T-helper 1 cell (primary cell): ENCODE data around the gene MED13.
A peak's percentile ranks its signal among the peaks of the same experiment; 100 is the strongest.
"Not testable (repeated sequence)": the region's sequence is repeated elsewhere in the genome, so short reads cannot be mapped to it uniquely, and the experiment has no call there.

ENCODE experiments used
- DNase-seq, 5 donors: peaks; one replicate each; pipeline ENCODE4 v3.0.0-alpha.2; 2012 to 2020

The MED13 gene

DNA sequence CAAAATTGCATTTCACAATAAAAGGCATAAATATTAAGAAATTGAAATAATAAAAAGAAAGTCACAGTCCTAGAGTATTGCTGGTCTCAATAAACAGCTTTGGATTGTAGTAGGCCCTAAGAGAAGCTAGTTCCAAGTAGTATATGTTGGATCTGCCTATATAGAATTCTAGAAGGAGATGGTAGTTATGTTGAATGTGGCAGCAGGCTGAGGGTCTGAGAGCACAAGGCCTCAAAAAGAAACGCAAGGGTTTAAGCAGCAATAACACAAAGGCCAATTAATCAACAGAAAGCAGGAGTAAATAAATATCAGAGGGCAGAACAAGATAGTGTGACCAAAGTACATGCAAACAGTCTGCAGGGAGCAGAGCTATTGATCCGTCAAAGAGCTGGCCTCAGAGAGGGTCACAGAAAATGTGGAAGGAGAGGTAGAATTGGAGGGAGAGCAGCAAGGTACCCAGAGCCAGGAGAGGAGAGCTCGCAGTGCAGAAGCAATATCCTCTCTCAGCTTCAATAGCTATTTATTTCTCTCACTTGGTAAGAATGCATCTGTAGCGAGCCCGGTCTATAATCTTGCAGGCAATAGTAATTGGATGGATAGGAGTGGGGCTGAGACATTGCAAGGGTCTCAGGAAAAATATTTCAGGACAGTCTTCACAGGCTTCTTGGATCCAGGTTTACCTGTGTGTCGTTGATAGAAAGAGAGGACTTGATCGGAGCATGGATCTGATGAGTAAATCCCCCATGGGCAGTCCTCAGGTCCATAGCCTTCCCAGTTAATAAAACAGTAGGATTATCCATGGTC, 25.1 kb upstream of the MED13 start:
- DNase-seq, result no peak

DNA sequence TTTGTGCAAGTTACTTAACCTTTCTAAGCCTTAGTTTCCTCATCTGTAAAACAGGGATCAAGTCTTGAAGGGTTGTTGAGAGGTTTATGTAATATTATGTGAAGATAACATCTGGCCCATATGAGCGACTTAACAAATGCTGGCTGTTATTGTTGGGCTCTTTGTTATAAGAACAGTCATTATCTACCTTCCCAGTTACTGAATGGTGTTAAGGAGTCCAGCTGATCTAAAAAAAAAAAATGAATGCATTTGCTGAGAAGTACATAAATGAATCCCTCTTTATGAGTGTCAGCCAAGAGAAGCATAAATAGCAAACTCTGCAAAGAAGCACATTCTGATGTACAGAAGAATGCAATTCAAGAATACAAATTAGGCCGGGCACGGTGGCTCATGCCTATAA, 24.3 kb upstream of the MED13 start:
- DNase-seq, result no peak

DNA sequence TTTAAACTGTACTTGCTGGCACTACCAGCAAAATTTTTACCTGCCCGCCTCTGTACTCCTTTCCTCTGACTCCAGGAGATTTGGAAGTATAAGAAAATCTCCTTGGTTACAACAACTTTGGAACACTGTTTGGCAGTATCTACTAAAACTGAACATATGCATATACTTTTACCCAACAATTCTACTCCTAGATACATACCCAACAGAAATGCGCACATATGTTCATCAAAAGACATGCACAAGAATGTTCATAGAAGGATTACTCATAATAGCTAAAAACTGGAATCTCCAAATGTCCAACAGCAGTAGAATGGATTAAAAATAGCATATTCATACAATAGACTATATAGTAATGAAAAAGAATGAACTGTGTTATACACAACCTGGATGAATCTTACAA, 21.7 kb upstream of the MED13 start:
- no peak for DNase-seq

- DNase-seq, result peak in 1 of 5 donors; percentile 47
Measured at GRCh38 chr17:62085511-62086408, 20.7 kb upstream of the MED13 start.

DNA sequence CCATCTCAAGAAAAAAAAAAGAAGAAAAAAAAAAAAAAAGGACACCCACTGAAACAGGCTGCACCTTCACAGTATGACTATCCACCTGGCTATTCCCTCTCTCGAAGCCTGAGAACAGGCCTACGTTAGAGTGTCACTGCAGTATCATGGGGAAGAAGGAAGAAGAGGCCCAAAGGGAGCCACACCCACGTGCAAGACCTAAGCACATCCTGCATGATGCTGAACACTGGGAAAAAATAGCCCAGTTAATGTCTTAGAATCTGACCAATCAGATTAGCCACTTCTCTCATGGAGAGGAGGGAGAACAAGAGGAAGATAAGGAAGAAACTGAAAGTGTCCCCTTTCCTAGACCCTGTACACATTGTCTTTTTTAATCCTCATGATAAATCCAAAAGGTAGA, 19.5 kb upstream of the MED13 start:
- DNase-seq, result no peak

DNA sequence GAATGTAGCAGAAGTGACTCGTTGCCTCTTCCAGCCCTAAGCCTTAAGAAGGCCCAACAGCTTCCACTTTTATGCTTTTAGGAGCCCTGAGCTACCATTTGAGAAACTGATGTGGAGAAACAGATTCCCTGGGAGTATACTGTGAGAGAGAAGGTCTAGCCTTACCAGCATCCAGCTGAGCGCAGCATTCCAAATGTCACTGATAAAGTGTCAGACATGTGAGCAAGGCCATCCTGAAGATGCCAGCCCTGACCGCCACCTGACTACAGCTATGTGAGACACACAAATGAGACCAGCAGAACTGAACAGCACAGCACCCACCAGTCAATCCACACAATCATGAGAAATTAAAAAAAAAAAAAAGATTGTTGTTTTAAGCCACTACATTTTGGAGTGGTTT, 18.6 kb upstream of the MED13 start:
- no peak for DNase-seq

DNA sequence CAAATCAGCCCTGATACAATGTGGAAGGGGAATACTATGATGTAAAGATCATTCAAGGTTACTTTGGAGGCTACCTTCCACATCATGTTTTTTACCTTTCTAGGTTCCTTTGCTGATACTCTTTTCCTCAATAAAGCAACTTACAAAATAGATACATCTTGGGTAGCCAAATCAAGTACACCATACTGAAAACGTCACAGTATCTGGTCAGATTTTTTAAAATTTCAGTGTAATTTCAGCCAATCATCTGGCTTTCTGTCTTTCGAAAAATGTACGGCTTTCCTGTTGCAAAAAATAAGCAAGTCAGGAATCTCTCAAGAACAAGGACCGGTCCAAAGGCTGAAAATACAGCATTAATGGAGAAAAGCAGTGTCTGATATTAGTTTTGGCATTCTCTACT, 15.6 kb upstream of the MED13 start:
- DNase-seq, result no peak

- no peak for DNase-seq
Measured at GRCh38 chr17:62078009-62078408, 12.9 kb upstream of the MED13 start.

- no peak for DNase-seq
Measured at GRCh38 chr17:62076864-62077788, 12.0 kb upstream of the MED13 start.

DNA sequence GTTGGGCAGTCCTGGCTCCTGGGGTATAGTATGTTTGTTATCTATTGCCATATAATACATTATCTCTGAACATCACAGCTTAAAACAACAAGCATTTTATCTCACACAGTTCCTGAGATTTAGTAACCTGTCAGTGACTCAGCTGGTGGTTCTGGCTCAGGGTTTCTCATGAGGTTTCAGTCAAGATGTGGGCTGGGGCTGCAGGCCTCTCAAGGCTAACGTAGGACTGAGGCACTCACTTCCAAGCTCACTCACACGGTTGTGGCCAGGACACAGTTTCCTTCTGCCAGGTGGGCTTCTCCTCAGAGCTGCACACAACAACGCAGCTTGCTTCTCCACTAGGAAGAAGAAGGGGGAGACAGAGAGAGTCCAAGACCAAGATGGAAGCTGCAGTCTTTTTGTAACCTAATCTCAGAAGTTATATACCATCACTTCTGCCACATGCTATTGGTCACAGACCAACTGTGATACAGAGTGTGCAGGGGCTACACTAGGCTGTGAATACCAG, 10.3 kb upstream of the MED13 start:
- no peak for DNase-seq

DNA sequence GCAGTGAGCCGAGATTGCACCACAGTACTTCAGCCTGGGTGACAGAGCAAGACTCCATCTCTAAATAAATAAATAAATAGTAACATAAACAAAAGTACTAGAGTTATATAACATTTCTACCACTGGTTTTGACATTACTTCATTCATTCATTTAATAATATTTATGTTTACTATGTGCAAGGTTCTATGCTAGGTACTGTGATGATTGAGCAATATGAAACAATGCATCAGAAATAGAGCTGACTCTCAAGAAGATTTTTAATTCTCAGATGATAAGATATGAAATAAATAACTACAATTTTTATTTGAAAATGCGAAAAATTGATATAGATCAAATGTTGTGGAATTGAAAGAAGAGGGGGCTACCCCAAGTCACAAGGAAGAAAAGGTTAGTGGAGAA, 8.9 kb upstream of the MED13 start:
- DNase-seq, result no peak

DNA sequence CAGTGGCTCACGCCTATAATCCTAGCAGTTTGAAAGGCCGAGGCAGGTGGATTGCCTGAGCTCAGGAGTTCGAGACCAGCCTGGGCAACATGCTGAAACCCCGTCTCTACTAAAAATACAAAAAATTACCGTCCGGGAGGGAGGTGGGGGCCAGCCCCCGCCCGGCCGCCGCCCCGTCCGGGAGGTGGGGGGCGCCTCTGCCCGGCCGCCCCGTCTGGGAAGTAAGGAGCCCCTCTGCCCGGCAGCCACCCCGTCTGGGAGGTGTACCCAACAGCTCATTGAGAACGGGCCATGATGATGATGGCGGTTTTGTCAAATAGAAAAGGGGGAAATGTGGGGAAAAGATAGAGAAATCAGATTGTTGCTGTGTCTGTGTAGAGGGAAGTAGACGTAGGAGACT, 7.8 kb upstream of the MED13 start:
- DNase-seq, result not testable (repeated sequence)

- no peak for DNase-seq
Measured at GRCh38 chr17:62070900-62071299, 5.8 kb upstream of the MED13 start.

GRCh38 chr17:62067165-62068145, 2.4 kb upstream of the MED13 start:
- no peak for DNase-seq

- DNase-seq, result peak; percentile 97 to 98 (median 98)
Measured at GRCh38 chr17:62065611-62066468, 762 bp upstream of the MED13 start.

- peak in 1 of 5 donors; percentile 52 for DNase-seq
Measured at GRCh38 chr17:62064029-62064790, 868 bp downstream of the MED13 start.

DNA sequence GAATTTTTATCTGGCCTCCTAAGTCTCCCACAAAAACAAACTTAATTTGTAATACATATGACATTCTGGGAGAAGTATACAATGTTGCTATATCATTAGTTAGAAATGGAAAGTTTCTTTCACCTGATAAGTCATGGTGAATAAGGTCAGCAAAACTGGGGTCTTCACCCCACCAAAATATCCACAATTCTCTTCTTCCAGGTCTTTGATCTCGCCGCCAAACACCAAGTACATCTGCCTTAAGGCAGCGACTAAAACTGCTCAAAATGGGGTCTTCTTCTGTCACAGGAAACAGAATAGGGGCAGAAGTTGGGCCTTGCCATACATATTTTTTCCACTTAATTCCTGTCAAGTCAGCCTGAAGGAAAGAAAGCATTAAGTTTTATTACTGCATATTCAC, 2.1 kb downstream of the MED13 start:
- DNase-seq, result no peak

DNA sequence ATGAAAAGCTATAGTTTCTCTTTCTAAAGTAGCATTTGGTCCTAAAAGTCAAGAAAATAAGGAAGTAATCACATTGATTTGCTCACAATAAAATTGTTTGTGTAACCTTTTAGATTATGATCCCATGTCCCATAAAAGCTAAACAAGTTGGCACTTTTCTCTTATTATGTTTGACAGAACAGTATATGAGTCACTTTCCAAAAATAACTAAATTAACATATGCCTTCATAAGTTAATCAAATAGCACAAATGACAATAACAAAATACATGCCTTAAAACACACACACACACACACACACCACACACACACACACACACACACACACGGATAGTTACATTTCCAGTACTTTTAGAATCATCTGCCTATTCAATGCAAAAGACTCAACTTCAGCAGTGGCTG, 2.8 kb downstream of the MED13 start:
- no peak for DNase-seq

DNA sequence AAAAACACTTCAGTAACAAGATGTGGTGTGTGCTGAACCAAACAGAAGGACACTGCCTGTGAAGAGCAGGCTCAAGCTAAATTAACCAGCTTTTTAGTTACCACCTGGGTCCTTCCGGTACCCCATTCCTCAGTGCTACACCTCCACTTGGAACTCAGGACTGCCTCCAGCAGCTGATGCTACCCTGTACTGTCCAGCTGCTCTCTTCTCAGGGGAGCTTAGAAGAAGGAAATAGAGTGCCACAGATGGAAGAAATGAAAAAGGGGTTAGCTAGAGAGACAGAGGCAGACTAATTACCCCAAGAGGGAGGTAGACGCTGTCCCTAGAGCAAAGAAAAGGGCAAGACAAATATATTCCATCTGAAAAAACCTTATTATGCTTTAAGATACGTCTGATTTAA, 5.7 kb downstream of the MED13 start:
- no peak for DNase-seq

- DNase-seq, result no peak
Measured at GRCh38 chr17:62058611-62059010, 6.5 kb downstream of the MED13 start.
